SK-N-SH (cell line): Measurements from ENCODE around the gene TXNDC17. TPM values are rescaled to one million over a fixed set of nuclear protein-coding genes. Genes with fewer than 3 reads are reported as not detected.
"Not testable (repeated sequence)": the region's sequence is repeated elsewhere in the genome, so short reads cannot be mapped to it uniquely, and the experiment has no call there.

Experiments used
- CTCF ChIA-PET: fragments of 300-600, 350-600 bp; formaldehyde crosslinking; extraction: SDS; loops from one replicate; lab custom pipeline; 2021; lab: Yijun Ruan, JAX
- POLR2A ChIA-PET: fragments of 350-600 bp; sonication (Branson Sonifier 250); formaldehyde crosslinking; extraction: SDS; loops from one replicate; lab custom pipeline; 2020; ENCODE audit warnings: antibody characterized with exemption, inconsistent platforms; lab: Yijun Ruan, JAX
- DNase-seq: peaks from one replicate; pipeline ENCODE4 v3.0.0; 2012
- H2AFZ ChIP-seq: fragments of 200-600 bp; sonication (generic); 2 replicates; pipeline ENCODE4 v1.8.1; 2016; ENCODE audit warnings: antibody characterized with exemption, mild to moderate bottlenecking, low read depth
- H3F3A ChIP-seq: fragments of 200-600 bp; sonication (generic); replicated peaks from 2 replicates; pipeline ENCODE3; 2016; ENCODE audit warnings: antibody characterized with exemption, mild to moderate bottlenecking; ENCODE audit not compliant: insufficient read depth
- H3K27ac ChIP-seq, 2 experiments: fragments of 200-500 bp in 1 of 2; fragments of 200-600 bp in 1 of 2; sonication (Bioruptor generic) in 1 of 2; sonication (generic), shearing (Covaris generic) in 1 of 2; 2 replicates each; pipeline versions ENCODE4 v1.5.1 to v1.6.1; 2014 to 2016; ENCODE audit warnings: low read depth in 2 of 2, inconsistent platforms in 1 of 2, low read length in 1 of 2, mild to moderate bottlenecking in 1 of 2, mixed read lengths in 1 of 2
- H3K27me3 ChIP-seq: fragments of 200-600 bp; sonication (generic), shearing (Covaris generic); 2 replicates; pipeline ENCODE4 v1.6.1; 2016; ENCODE audit warnings: mixed run types; ENCODE audit not compliant: insufficient read depth
- H3K36me3 ChIP-seq, 2 experiments: fragments of 200-500 bp in 1 of 2; fragments of 200-600 bp in 1 of 2; sonication (Bioruptor generic) in 1 of 2; sonication (generic) in 1 of 2; replicated peaks in 1 of 2; 2 replicates each; pipeline versions ENCODE3 to v1.5.1; 2014 to 2016; ENCODE audit warnings: low read length in 1 of 2, mild to moderate bottlenecking in 1 of 2; ENCODE audit not compliant: insufficient read depth in 2 of 2, control insufficient read depth in 1 of 2
- H3K4me1 ChIP-seq, 2 experiments: fragments of 200-500 bp in 1 of 2; fragments of 200-600 bp in 1 of 2; sonication (Bioruptor generic) in 1 of 2; sonication (generic), shearing (Covaris generic) in 1 of 2; 2 replicates each; pipeline versions ENCODE4 v1.5.1 to v1.6.1; 2014 to 2016; ENCODE audit warnings: low read depth in 1 of 2, low read length in 1 of 2, mixed run types in 1 of 2; ENCODE audit not compliant: insufficient read depth in 2 of 2, control insufficient read depth in 1 of 2
- H3K4me2 ChIP-seq: fragments of 200-600 bp; sonication (generic), shearing (Covaris generic); 2 replicates; pipeline ENCODE4 v1.6.1; 2017; ENCODE audit warnings: mixed run types
- H3K4me3 ChIP-seq, 2 experiments: fragments of 200-500 bp in 1 of 2; fragments of 200-600 bp in 1 of 2; sonication (Bioruptor generic) in 1 of 2; sonication (generic), shearing (Covaris generic) in 1 of 2; 2 replicates each; pipeline versions ENCODE4 v1.5.1 to v1.8.1; 2014 to 2016; ENCODE audit warnings: low read depth in 2 of 2, inconsistent platforms in 1 of 2, low read length in 1 of 2, mild to moderate bottlenecking in 1 of 2, mixed read lengths in 1 of 2, moderate library complexity in 1 of 2
- H3K79me2 ChIP-seq: fragments of 200-600 bp; sonication (generic); 2 replicates; pipeline ENCODE4 v1.8.1; 2017; ENCODE audit warnings: mild to moderate bottlenecking; ENCODE audit not compliant: insufficient read depth
- H3K9ac ChIP-seq: fragments of 200-600 bp; sonication (generic); 2 replicates; pipeline ENCODE4 v1.6.1; 2017; ENCODE audit warnings: mixed run types
- H3K9me2 ChIP-seq: fragments of 200-600 bp; sonication (generic); 2 replicates; pipeline ENCODE4 v1.6.1; 2017; ENCODE audit warnings: mixed run types
- H3K9me3 ChIP-seq: fragments of 200-600 bp; sonication (generic); 2 replicates; pipeline ENCODE4 v1.6.1; 2017; ENCODE audit warnings: mixed run types, mild to moderate bottlenecking, moderate library complexity
- H4K20me1 ChIP-seq: fragments of 200-600 bp; sonication (generic); 2 replicates; pipeline ENCODE4 v1.6.1; 2017; ENCODE audit warnings: mild to moderate bottlenecking, mixed run types; ENCODE audit not compliant: insufficient read depth
- CHD2 ChIP-seq: fragments of 150-350 bp; IDR thresholded peaks from 2 replicates; pipeline ENCODE4 v1.6.1; 2018; ENCODE audit warnings: low read length; ENCODE audit not compliant: partially characterized antibody
- EZH2phosphoT487 ChIP-seq: fragments of 200-600 bp; sonication (generic); IDR thresholded peaks from 2 replicates; pipeline ENCODE4 v1.6.1; 2017; ENCODE audit warnings: low read depth, mixed run types, mild to moderate bottlenecking, antibody characterized with exemption, moderate library complexity, borderline replicate concordance
- FOSL2 ChIP-seq: IDR thresholded peaks from 2 replicates; pipeline ENCODE4 v1.4.0; 2012; ENCODE audit warnings: low read depth, mild to moderate bottlenecking, moderate library complexity, borderline replicate concordance
- FOXJ3 ChIP-seq: sonication (generic); formaldehyde crosslinking; IDR thresholded peaks from 2 replicates; pipeline ENCODE4 v1.5.1; 2020; ENCODE audit warnings: mild to moderate bottlenecking, missing genetic modification reagents
- MEF2A ChIP-seq: IDR thresholded peaks from 2 replicates; pipeline ENCODE4 v1.4.0; 2012; ENCODE audit warnings: low read depth, borderline replicate concordance
- POLR2AphosphoS5 ChIP-seq: IDR thresholded peaks from 2 replicates; pipeline ENCODE4 v1.6.1; 2012; ENCODE audit warnings: low read depth, low read length
- RAD21 ChIP-seq: IDR thresholded peaks from 2 replicates; pipeline ENCODE4 v1.6.1; 2012; ENCODE audit warnings: mild to moderate bottlenecking, low read length
- SMC3 ChIP-seq: IDR thresholded peaks from 2 replicates; pipeline ENCODE4 v1.6.1; 2012; ENCODE audit warnings: low read depth, low read length, improper control_type of control experiment
- TCF12 ChIP-seq: IDR thresholded peaks from 2 replicates; pipeline ENCODE4 v1.4.0; 2012
- TEAD4 ChIP-seq: IDR thresholded peaks from 2 replicates; pipeline ENCODE4 v1.4.0; 2012; ENCODE audit warnings: mild to moderate bottlenecking, borderline replicate concordance; ENCODE audit not compliant: insufficient read depth
- WGBS: methylation state at CpG from one replicate; pipeline ENCODE4 v1.1.6; 2017; ENCODE audit warnings: low lambda C conversion rate; 5-methylcytosine and 5-hydroxymethylcytosine counted together
- polyA plus RNA-seq, 3 experiments: library from polyadenylated mRNA; depleted of rRNA; stranded (reverse); fragments of >200 nt; gene quantifications; 2 replicates each; pipeline ENCODE4 v1.2.3, GENCODE V29; 2012
- small RNA-seq, 7 experiments: library from RNA; depleted of rRNA; stranded (forward); fragments of <200 nt; gene quantifications; one replicate each; pipeline ENCODE3, GENCODE V24; 2012
- TF ChIP-seq, protein P1 (sequence below): IDR thresholded peaks from 2 replicates; pipeline ENCODE4 v1.4.0; 2012; ENCODE audit warnings: low read depth, borderline replicate concordance
- TF ChIP-seq, protein P2 (sequence below): fragments of 150-350 bp; IDR thresholded peaks from 2 replicates; pipeline ENCODE4 v1.6.1; 2016; ENCODE audit warnings: mild to moderate bottlenecking, low read depth, low read length
- TF ChIP-seq, protein P3 (sequence below): IDR thresholded peaks from 2 replicates; pipeline ENCODE4 v1.4.0; 2012; ENCODE audit warnings: low read depth, borderline replicate concordance
- TF ChIP-seq, protein P4 (sequence below): fragments of 150-350 bp; IDR thresholded peaks from 2 replicates; pipeline ENCODE4 v1.6.1; 2017; ENCODE audit warnings: antibody characterized with exemption, low read length, low read depth, borderline replicate concordance

TXNDC17 gene
- polyA plus RNA-seq, 1 of the 3 experiments (the other 2 are of a cell fraction): 644 TPM

DNA sequence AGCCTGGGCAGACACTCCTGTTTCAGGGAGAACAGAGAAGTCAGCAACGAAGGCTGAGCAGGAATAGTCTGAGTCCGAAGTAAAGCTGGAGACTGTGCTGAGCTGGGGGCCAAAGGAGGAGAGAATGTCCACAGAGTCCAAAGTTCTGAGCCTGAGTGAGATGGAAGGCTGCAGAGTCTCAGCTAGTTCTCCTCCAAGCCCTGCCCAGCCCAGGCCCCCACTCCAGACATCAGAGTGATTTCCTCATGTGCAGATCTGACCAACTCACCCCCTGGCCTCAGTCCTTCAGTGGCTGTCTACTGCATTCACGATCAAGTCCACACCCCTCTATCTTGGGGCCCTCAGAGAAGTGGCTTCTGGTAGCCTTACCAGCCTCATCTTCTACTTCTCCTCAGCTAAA is 50.7 kb downstream of the TXNDC17 start:
- H3K9me2 ChIP-seq: no peaks in the 10 kb centered on the region
- no peak for DNase-seq

DNA sequence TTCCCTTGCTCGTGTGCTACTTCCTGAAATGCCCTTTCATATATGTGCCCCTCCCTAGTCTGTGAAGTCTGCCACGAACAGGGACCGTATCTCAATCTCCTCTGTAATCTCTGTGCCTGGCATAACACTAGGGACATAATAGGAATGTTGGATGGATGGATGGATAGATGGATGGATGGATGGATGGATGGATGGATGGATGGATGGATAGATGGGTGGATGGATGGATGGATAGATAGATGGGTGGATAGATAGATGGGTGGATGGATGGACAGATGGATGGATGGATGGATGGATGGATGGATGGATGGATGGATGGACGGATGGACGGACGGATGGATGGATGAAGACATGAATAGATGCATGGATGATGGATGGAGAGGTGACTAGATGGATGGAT is 51.1 kb downstream of the TXNDC17 start:
- H3K4me1 ChIP-seq, DNase-seq, H4K20me1 ChIP-seq, H3K9me3 ChIP-seq, H3K36me3 ChIP-seq, H2AFZ ChIP-seq, H3F3A ChIP-seq, H3K9ac ChIP-seq, H3K4me2 ChIP-seq, H3K27ac ChIP-seq, H3K4me3 ChIP-seq, H3K9me2 ChIP-seq, POLR2A ChIA-PET, H3K79me2 ChIP-seq: not testable (repeated sequence)
- 10% methylated on average over 6 of the region's 6 CpGs for WGBS
- peaks cover 81% of the 10 kb centered on the region for H3K27me3 ChIP-seq
- CTCF ChIA-PET: interaction anchor here (0.7 kb wide), 1 partner anchor 151 kb away, joined by 3 read pairs; no protein-coding TSS in a partner anchor

More for the DNA sequence above, 50.7 kb downstream of the TXNDC17 start:
- Histone ChIP-seq H3K79me2 (no peaks in the 10 kb centered on the region), H2AFZ (no peak overlapping the region), H4K20me1 (no peaks in the 10 kb centered on the region), H3K9ac (no peak overlapping the region), H3K27me3 (peaks cover 84% of the 10 kb centered on the region), H3K27ac (no peak overlapping the region), H3F3A (no peaks in the 10 kb centered on the region), H3K36me3 (no peaks in the 10 kb centered on the region), H3K9me3 (no peaks in the 10 kb centered on the region), H3K4me3 (no peak overlapping the region), H3K4me2 (no peak overlapping the region), H3K4me1 (no peaks in the 10 kb centered on the region)
- WGBS: 4% methylated on average over 3 of the region's 3 CpGs
- no peak for TF ChIP-seq POLR2AphosphoS5
- no peak for TF ChIP-seq TEAD4
- no peak for TF ChIP-seq MEF2A
- no peak for TF ChIP-seq CHD2
- no peak for TF ChIP-seq SMC3
- TF ChIP-seq, protein P1, sequence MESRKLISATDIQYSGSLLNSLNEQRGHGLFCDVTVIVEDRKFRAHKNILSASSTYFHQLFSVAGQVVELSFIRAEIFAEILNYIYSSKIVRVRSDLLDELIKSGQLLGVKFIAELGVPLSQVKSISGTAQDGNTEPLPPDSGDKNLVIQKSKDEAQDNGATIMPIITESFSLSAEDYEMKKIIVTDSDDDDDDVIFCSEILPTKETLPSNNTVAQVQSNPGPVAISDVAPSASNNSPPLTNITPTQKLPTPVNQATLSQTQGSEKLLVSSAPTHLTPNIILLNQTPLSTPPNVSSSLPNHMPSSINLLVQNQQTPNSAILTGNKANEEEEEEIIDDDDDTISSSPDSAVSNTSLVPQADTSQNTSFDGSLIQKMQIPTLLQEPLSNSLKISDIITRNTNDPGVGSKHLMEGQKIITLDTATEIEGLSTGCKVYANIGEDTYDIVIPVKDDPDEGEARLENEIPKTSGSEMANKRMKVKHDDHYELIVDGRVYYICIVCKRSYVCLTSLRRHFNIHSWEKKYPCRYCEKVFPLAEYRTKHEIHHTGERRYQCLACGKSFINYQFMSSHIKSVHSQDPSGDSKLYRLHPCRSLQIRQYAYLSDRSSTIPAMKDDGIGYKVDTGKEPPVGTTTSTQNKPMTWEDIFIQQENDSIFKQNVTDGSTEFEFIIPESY: no peak
- TF ChIP-seq FOSL2: no peak
- TF ChIP-seq, protein P2, sequence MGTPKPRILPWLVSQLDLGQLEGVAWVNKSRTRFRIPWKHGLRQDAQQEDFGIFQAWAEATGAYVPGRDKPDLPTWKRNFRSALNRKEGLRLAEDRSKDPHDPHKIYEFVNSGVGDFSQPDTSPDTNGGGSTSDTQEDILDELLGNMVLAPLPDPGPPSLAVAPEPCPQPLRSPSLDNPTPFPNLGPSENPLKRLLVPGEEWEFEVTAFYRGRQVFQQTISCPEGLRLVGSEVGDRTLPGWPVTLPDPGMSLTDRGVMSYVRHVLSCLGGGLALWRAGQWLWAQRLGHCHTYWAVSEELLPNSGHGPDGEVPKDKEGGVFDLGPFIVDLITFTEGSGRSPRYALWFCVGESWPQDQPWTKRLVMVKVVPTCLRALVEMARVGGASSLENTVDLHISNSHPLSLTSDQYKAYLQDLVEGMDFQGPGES: no peak
- no peak for TF ChIP-seq EZH2phosphoT487
- TF ChIP-seq, protein P3, sequence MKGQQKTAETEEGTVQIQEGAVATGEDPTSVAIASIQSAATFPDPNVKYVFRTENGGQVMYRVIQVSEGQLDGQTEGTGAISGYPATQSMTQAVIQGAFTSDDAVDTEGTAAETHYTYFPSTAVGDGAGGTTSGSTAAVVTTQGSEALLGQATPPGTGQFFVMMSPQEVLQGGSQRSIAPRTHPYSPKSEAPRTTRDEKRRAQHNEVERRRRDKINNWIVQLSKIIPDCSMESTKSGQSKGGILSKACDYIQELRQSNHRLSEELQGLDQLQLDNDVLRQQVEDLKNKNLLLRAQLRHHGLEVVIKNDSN: no peak
- no peak for TF ChIP-seq FOXJ3
- no peak for TF ChIP-seq TCF12
- TF ChIP-seq, protein P4, sequence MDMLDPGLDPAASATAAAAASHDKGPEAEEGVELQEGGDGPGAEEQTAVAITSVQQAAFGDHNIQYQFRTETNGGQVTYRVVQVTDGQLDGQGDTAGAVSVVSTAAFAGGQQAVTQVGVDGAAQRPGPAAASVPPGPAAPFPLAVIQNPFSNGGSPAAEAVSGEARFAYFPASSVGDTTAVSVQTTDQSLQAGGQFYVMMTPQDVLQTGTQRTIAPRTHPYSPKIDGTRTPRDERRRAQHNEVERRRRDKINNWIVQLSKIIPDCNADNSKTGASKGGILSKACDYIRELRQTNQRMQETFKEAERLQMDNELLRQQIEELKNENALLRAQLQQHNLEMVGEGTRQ: no peak
- TF ChIP-seq RAD21: no peak
- ChIA-PET CTCF (interaction anchor here (0.7 to 1.1 kb wide), 3 partner anchors 18 to 152 kb away, joined by 3 read pairs; no protein-coding TSS in a partner anchor), POLR2A (no interaction called here)

Small RNA genes lying within 50 kb of the gene (small RNA-seq; reads per million reads assigned to genes)
- gene MIR4520-1 (0 reads per million in 7 experiments), gene RNA5SP435 (0 to 38.4 (median 0.59) reads per million in 7 experiments)

Other genes starting within 250 kb of the TXNDC17 start
- gene AIPL1, start 205.9 kb upstream of the TXNDC17 start, polyA plus RNA-seq (2012; rRNA removed): not detected in 2 replicates
- gene PIMREG, start 196.6 kb upstream of the TXNDC17 start, polyA plus RNA-seq (2012; rRNA removed): 17.2 and 19.6 TPM in 2 replicates
- 0.82 and 0.86 TPM in 2 replicates for gene PITPNM3, start 84.5 kb upstream of the TXNDC17 start, polyA plus RNA-seq (2012; rRNA removed)
- gene KIAA0753, start 349 bp upstream of the TXNDC17 start, polyA plus RNA-seq (2012; rRNA removed): 7.2 and 10.3 TPM in 2 replicates
- 15.1 and 22.0 TPM in 2 replicates for gene MED31, start 10.5 kb downstream of the TXNDC17 start, polyA plus RNA-seq (2012; rRNA removed)
- gene C17orf100, start 10.7 kb downstream of the TXNDC17 start, polyA plus RNA-seq (2012; rRNA removed): 2.6 and 2.7 TPM in 2 replicates
- not detected in 2 replicates for gene SLC13A5, start 72.3 kb downstream of the TXNDC17 start, polyA plus RNA-seq (2012; rRNA removed)
- gene XAF1, start 115.0 kb downstream of the TXNDC17 start, polyA plus RNA-seq (2012; rRNA removed): 0.02 and 0.03 TPM in 2 replicates
- not detected in 2 replicates for gene FBXO39, start 135.2 kb downstream of the TXNDC17 start, polyA plus RNA-seq (2012; rRNA removed)
- not detected in 2 replicates for gene TEKT1, start 190.7 kb downstream of the TXNDC17 start, polyA plus RNA-seq (2012; rRNA removed)